OCI-LY7 (cell line): ENCODE results near the gene SLC16A1. TPM values are rescaled to one million over a fixed set of nuclear protein-coding genes. Genes with fewer than 3 reads are reported as not detected.

ENCODE experiments used
- BruUV-seq: library from RNA; stranded (reverse); fragments of 400-500 nt; replicated peaks from 2 replicates; lab custom pipeline; 2021; lab: Mats Ljungman, UMichigan
- CTCF ChIA-PET: fragments of 300-600 bp; sonication (Branson Sonifier 250); formaldehyde crosslinking; loops from one replicate; lab custom pipeline; 2022; ENCODE audit warnings: antibody characterized with exemption; ENCODE audit not compliant: unreplicated experiment; lab: Charles Lee
- POLR2A ChIA-PET: fragments of 300-600 bp; sonication (Branson Sonifier 250); formaldehyde crosslinking; loops from one replicate; lab custom pipeline; 2022; ENCODE audit warnings: antibody characterized with exemption; lab: Charles Lee
- DNase-seq: peaks from one replicate; pipeline ENCODE4 v3.0.0-alpha.2; 2015; ENCODE audit warnings: low spot score
- H2AFZ ChIP-seq: fragments of 200-600 bp; sonication (generic), shearing (Covaris generic); 2 replicates; pipeline ENCODE4 v1.6.1; 2014; ENCODE audit warnings: mild to moderate bottlenecking, antibody characterized with exemption, low read length, moderate library complexity
- H3K27ac ChIP-seq: fragments of 200-600 bp; sonication (generic); 2 replicates; pipeline ENCODE4 v1.5.1; 2014; ENCODE audit warnings: mixed run types, low read depth, mild to moderate bottlenecking, moderate library complexity, low read length, inconsistent platforms; ENCODE audit not compliant: poor library complexity, severe bottlenecking
- H3K36me3 ChIP-seq: fragments of 200-600 bp; sonication (generic); 2 replicates; pipeline ENCODE4 v1.6.1; 2014; ENCODE audit warnings: mild to moderate bottlenecking, antibody characterized with exemption, low read length, moderate library complexity, mixed read lengths; ENCODE audit not compliant: insufficient read depth
- H3K4me1 ChIP-seq: fragments of 200-600 bp; sonication (generic); 2 replicates; pipeline ENCODE4 v1.5.1; 2014; ENCODE audit warnings: mild to moderate bottlenecking, low read length; ENCODE audit not compliant: insufficient read depth, poor library complexity, severe bottlenecking
- H3K4me2 ChIP-seq: fragments of 200-600 bp; sonication (generic); 2 replicates; pipeline ENCODE4 v1.6.1; 2014; ENCODE audit warnings: mild to moderate bottlenecking, low read length
- H3K4me3 ChIP-seq: fragments of 200-600 bp; sonication (generic); 2 replicates; pipeline ENCODE4 v1.5.1; 2014; ENCODE audit warnings: mild to moderate bottlenecking, low read depth, low read length; ENCODE audit not compliant: poor library complexity, severe bottlenecking
- H3K79me2 ChIP-seq: fragments of 200-600 bp; sonication (generic); 2 replicates; pipeline ENCODE4 v1.6.1; 2016; ENCODE audit warnings: low read depth, mild to moderate bottlenecking, low read length, moderate library complexity, mixed read lengths; ENCODE audit not compliant: insufficient read depth
- H3K9me2 ChIP-seq: fragments of 200-600 bp; sonication (generic); 2 replicates; pipeline ENCODE4 v1.6.1; 2016; ENCODE audit warnings: mild to moderate bottlenecking, low read length, mixed read lengths; ENCODE audit not compliant: insufficient read depth
- H3K9me3 ChIP-seq: fragments of 200-600 bp; sonication (generic); 2 replicates; pipeline ENCODE4 v1.6.1; 2014; ENCODE audit warnings: mild to moderate bottlenecking, mixed run types, low read length, mixed read lengths
- H4K20me1 ChIP-seq: fragments of 200-600 bp; sonication (generic); 2 replicates; pipeline ENCODE4 v1.6.1; 2014; ENCODE audit warnings: mild to moderate bottlenecking, antibody characterized with exemption, low read length, moderate library complexity, mixed read lengths; ENCODE audit not compliant: insufficient read depth
- EZH2phosphoT487 ChIP-seq: fragments of 200-600 bp; sonication (generic); IDR thresholded peaks from 2 replicates; pipeline ENCODE4 v1.6.1; 2018; ENCODE audit warnings: low read depth, borderline replicate concordance, mild to moderate bottlenecking, mixed run types, antibody characterized with exemption, low read length, moderate library complexity, mixed read lengths
- intact Hi-C: fragments of 100-400 bp; cut with micrococcal nuclease; formaldehyde crosslinking; loops from one replicate; pipeline ENCODE4 v1.10.0; 2022; ENCODE audit not compliant: unreplicated experiment
- total RNA-seq, 2 experiments: library from RNA; depleted of rRNA in 1 of 2; stranded (reverse); fragments of >200 nt in 1 of 2; shearing (Covaris generic) in 1 of 2; gene quantifications; 2 replicates each; pipeline ENCODE4 v1.2.3, GENCODE V29; 2014 to 2022
- TF ChIP-seq, protein P1 (sequence below): fragments of 200-600 bp; sonication (generic); conservative IDR thresholded peaks from 2 replicates; pipeline ENCODE4 v1.5.1; 2014; ENCODE audit warnings: mild to moderate bottlenecking, antibody characterized with exemption, low read length, moderate library complexity, mixed read lengths

Gene SLC16A1
- total RNA-seq, 2 experiments from 2014 or later, result 56.1 to 67.8 TPM

DNA sequence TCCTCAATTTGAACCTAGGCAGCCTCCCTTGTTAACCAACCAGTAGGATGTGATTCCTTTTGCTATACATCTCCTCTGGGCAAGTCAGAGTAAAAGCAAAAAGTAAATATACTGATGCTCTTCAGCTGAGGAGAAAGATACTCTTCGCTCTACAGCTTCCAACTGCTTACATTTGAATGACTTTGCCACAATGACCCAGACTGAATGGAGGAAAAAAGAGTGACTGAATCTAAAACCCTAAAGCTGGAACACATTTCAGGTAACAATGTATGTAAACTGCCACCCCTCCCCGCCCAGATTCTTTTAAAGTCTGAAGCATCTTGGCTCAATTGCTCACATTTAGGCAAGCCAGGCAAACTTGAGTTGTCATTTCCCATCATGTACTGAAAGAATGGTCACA, 46.1 kb downstream of the SLC16A1 start:
- no peaks in the 10 kb centered on the region for H3K79me2 ChIP-seq
- BruUV-seq, result no TSS peak
- intact Hi-C loops, result no loop called here
- H3K36me3 ChIP-seq, result peaks cover 41% of the 10 kb centered on the region
- POLR2A ChIA-PET, result no interaction called here
- CTCF ChIA-PET, result no interaction called here
- H4K20me1 ChIP-seq, result no peaks in the 10 kb centered on the region
- no peak overlapping the region for H3K4me2 ChIP-seq
- H3K9me3 ChIP-seq, result no peaks in the 10 kb centered on the region
- TF ChIP-seq, protein P1, sequence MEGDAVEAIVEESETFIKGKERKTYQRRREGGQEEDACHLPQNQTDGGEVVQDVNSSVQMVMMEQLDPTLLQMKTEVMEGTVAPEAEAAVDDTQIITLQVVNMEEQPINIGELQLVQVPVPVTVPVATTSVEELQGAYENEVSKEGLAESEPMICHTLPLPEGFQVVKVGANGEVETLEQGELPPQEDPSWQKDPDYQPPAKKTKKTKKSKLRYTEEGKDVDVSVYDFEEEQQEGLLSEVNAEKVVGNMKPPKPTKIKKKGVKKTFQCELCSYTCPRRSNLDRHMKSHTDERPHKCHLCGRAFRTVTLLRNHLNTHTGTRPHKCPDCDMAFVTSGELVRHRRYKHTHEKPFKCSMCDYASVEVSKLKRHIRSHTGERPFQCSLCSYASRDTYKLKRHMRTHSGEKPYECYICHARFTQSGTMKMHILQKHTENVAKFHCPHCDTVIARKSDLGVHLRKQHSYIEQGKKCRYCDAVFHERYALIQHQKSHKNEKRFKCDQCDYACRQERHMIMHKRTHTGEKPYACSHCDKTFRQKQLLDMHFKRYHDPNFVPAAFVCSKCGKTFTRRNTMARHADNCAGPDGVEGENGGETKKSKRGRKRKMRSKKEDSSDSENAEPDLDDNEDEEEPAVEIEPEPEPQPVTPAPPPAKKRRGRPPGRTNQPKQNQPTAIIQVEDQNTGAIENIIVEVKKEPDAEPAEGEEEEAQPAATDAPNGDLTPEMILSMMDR, result no peak
- no peak overlapping the region for H2AFZ ChIP-seq
- H3K27ac ChIP-seq, result no peak overlapping the region
- H3K9me2 ChIP-seq, result no peaks in the 10 kb centered on the region
- H3K4me1 ChIP-seq, result no peaks in the 10 kb centered on the region
- no peak for DNase-seq
- no peak overlapping the region for H3K4me3 ChIP-seq

DNA sequence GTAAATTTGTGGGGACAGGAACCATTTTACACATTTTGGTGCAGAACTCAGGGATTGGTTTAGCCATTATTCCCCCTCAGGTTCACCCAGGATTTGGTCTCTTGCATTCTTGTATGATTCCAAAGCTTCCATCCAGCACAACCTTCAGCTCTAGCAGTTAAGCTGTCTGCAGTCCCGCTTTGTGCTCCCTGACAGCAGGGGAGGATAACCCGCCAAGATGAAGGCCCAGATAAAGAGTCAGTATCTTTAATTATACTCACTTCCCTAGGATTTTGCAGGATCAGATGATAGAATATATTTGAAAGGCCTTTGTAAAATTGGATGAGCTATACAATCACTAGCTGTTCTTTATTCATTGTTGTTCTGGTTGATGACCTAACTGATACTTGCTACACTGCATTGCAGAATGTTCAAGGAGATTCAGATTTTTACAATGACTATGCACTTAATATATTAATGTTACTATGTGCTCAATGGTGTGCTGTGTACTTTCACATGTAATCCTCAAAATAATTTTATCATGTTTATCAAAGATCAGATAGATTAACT, 49.8 kb downstream of the SLC16A1 start:
- ChIA-PET CTCF (no interaction called here), POLR2A (interaction anchor here (0.7 kb wide), 1 partner anchor 173 kb away, joined by 4 read pairs; no protein-coding TSS in a partner anchor)
- DNase-seq, result no peak
- H3K36me3 ChIP-seq, result peaks cover 7% of the 10 kb centered on the region; the same call in 1 of the 2 replicates
- no peak overlapping the region for H3K4me2 ChIP-seq
- H4K20me1 ChIP-seq, result no peaks in the 10 kb centered on the region
- no peaks in the 10 kb centered on the region for H3K9me2 ChIP-seq
- H3K4me1 ChIP-seq, result no peaks in the 10 kb centered on the region
- H3K27ac ChIP-seq, result no peak overlapping the region
- no peak overlapping the region for H2AFZ ChIP-seq
- intact Hi-C loops, result no loop called here
- no peaks in the 10 kb centered on the region for H3K79me2 ChIP-seq
- H3K9me3 ChIP-seq, result no peaks in the 10 kb centered on the region
- H3K4me3 ChIP-seq, result no peak overlapping the region
- no TSS peak for BruUV-seq
- TF ChIP-seq, protein P1, result no peak
- TF ChIP-seq EZH2phosphoT487, result no peak

DNA sequence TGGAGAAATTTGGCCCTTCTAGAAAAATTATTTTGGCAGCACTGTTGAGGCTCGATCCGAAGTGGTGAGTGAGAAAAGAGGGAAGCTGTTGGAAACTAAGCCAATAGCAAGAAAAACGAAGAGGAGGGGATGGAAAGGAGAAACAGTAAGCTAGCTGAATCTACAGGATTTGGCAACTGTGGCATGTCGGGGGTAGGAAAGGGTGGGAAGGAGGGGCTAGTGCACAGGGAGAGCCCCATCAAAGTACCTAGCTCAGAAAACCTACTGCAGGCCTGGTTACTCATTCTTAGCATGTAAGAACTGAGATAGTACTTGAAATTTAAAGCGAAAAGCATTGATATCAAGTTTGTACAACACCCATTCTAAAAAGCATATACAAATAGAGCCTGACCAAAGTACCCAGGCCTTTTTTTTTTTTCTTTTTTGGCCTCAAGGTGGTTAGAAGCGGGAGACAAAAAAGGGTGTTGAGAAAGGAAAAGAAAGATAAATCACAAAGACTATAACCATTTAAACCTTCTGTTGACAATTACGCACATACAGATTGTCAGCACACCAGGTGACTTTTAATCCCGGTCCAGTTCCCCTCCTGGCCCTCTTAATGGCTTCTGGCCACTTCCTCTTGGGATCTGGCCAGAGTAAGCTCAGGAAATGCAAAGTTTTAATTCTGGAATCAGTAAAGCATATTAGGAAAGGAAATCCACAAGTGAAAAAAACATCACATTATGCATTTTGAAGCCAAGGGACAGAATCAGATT, 50.4 kb downstream of the SLC16A1 start:
- intact Hi-C loops, result no loop called here
- DNase-seq, result no peak
- no peaks in the 10 kb centered on the region for H3K9me3 ChIP-seq
- H3K4me2 ChIP-seq, result no peak overlapping the region
- H3K4me1 ChIP-seq, result no peaks in the 10 kb centered on the region
- no peak overlapping the region for H2AFZ ChIP-seq
- no peaks in the 10 kb centered on the region for H3K9me2 ChIP-seq
- H4K20me1 ChIP-seq, result no peaks in the 10 kb centered on the region
- ChIA-PET CTCF (no interaction called here), POLR2A (interaction anchor here (0.6 to 1.4 kb wide), 4 partner anchors 7 to 172 kb away, joined by 3 to 4 read pairs (median 3); no protein-coding TSS in a partner anchor)
- TF ChIP-seq, protein P1, result no peak
- TF ChIP-seq EZH2phosphoT487, result no peak
- H3K27ac ChIP-seq, result no peak overlapping the region
- H3K4me3 ChIP-seq, result no peak overlapping the region
- H3K36me3 ChIP-seq, result peaks cover 1% of the 10 kb centered on the region; the same call in 1 of the 2 replicates
- no peaks in the 10 kb centered on the region for H3K79me2 ChIP-seq
- no TSS peak for BruUV-seq
